ENCODE measurements around the gene KHDC1. TPM values are rescaled to one million over a fixed set of nuclear protein-coding genes. Genes with fewer than 3 reads are reported as not detected.

The KHDC1 gene
- total RNA-seq, 1 experiment from 2014 or later, result 8.6 TPM

- no peak overlapping the region for H3K27ac Mint-ChIP-seq (ENCODE audit: unreplicated experiment)
- intact Hi-C loops (cut with micrococcal nuclease; ENCODE audit: unreplicated experiment), result no loop called here
- POLR2A ChIA-PET, result no interaction called here
- no peak overlapping the region for H3K4me3 ChIP-seq (ENCODE audit: low read depth, low read length)
- CTCF ChIA-PET, result no interaction called here
- H3K4me3 Mint-ChIP-seq (ENCODE audit: unreplicated experiment), result no peak overlapping the region
- no peaks in the 10 kb centered on the region for H3K4me1 ChIP-seq
- H3K4me1 Mint-ChIP-seq (ENCODE audit: low read depth, unreplicated experiment), result peaks cover 6% of the 10 kb centered on the region
- no peaks in the 10 kb centered on the region for H3K9me3 ChIP-seq
- H3K9me3 Mint-ChIP-seq (ENCODE audit: unreplicated experiment), result no peaks in the 10 kb centered on the region
- BruUV-seq (replicated peaks), result no TSS peak
- no peaks in the 10 kb centered on the region for H3K27me3 ChIP-seq (replicated peaks; ENCODE audit: control insufficient read depth, insufficient read depth, low read length)
- H3K36me3 Mint-ChIP-seq (ENCODE audit: insufficient read depth, unreplicated experiment), result no peaks in the 10 kb centered on the region
- no peak for DNase-seq
- peaks cover 6% of the 10 kb centered on the region for H3K27me3 Mint-ChIP-seq (ENCODE audit: insufficient read depth, unreplicated experiment)
- no peak for TF ChIP-seq CTCF (IDR thresholded peaks at IDR 0.05; ENCODE audit: insufficient read depth in 1 of 2, low read depth in 1 of 2, low read length in 1 of 2, severe bottlenecking in 1 of 2, unreplicated experiment in 1 of 2)
- H3K36me3 ChIP-seq (ENCODE audit: control insufficient read depth, insufficient read depth, low read length), result no peaks in the 10 kb centered on the region
These were observed 59.9 kb downstream of the KHDC1 start for GRCh38 chr6:73203098-73203497.

GRCh38 chr6:73200735-73201134 is 62.3 kb downstream of the KHDC1 start:
- H3K27me3 Mint-ChIP-seq (ENCODE audit: insufficient read depth, unreplicated experiment), result peaks cover 6% of the 10 kb centered on the region
- no peaks in the 10 kb centered on the region for H3K36me3 Mint-ChIP-seq (ENCODE audit: insufficient read depth, unreplicated experiment)
- no peak for DNase-seq
- ChIA-PET POLR2A (interaction anchor here (0.6 kb wide), 1 partner anchor 310 kb away, joined by 15 read pairs; no protein-coding TSS in a partner anchor), CTCF (no interaction called here)
- Histone ChIP-seq H3K36me3 (ENCODE audit: control insufficient read depth, insufficient read depth, low read length) (no peaks in the 10 kb centered on the region), H3K4me3 (ENCODE audit: low read depth, low read length) (no peak overlapping the region), H3K4me1 (no peaks in the 10 kb centered on the region), H3K9me3 (no peaks in the 10 kb centered on the region), H3K27me3 (replicated peaks; ENCODE audit: control insufficient read depth, insufficient read depth, low read length) (no peaks in the 10 kb centered on the region)
- H3K27ac Mint-ChIP-seq (ENCODE audit: unreplicated experiment), result no peak overlapping the region
- no TSS peak for BruUV-seq (replicated peaks)
- H3K4me3 Mint-ChIP-seq (ENCODE audit: unreplicated experiment), result peak overlapping the region; percentile 1
- no peak for TF ChIP-seq CTCF (IDR thresholded peaks at IDR 0.05; ENCODE audit: insufficient read depth in 1 of 2, low read depth in 1 of 2, low read length in 1 of 2, severe bottlenecking in 1 of 2, unreplicated experiment in 1 of 2)
- intact Hi-C loops (cut with micrococcal nuclease; ENCODE audit: unreplicated experiment), result no loop called here
- H3K9me3 Mint-ChIP-seq (ENCODE audit: unreplicated experiment), result no peaks in the 10 kb centered on the region
- peaks cover 6% of the 10 kb centered on the region for H3K4me1 Mint-ChIP-seq (ENCODE audit: low read depth, unreplicated experiment)

- POLR2A ChIA-PET, result no interaction called here
- intact Hi-C loops (cut with micrococcal nuclease; ENCODE audit: unreplicated experiment), result no loop called here
These were observed 62.7 kb downstream of the KHDC1 start for GRCh38 chr6:73200247-73200646.

More at GRCh38 chr6:73200247-73200646, 62.7 kb downstream of the KHDC1 start:
- peaks cover 6% of the 10 kb centered on the region for H3K27me3 Mint-ChIP-seq (ENCODE audit: insufficient read depth, unreplicated experiment)
- no peak overlapping the region for H3K27ac Mint-ChIP-seq (ENCODE audit: unreplicated experiment)
- Histone ChIP-seq H3K4me1 (no peaks in the 10 kb centered on the region), H3K36me3 (ENCODE audit: control insufficient read depth, insufficient read depth, low read length) (no peaks in the 10 kb centered on the region), H3K9me3 (no peaks in the 10 kb centered on the region), H3K4me3 (ENCODE audit: low read depth, low read length) (no peak overlapping the region), H3K27me3 (replicated peaks; ENCODE audit: control insufficient read depth, insufficient read depth, low read length) (no peaks in the 10 kb centered on the region)
- TF ChIP-seq CTCF (IDR thresholded peaks at IDR 0.05; ENCODE audit: insufficient read depth in 1 of 2, low read depth in 1 of 2, low read length in 1 of 2, severe bottlenecking in 1 of 2, unreplicated experiment in 1 of 2), result no peak
- DNase-seq, result no peak
- no peaks in the 10 kb centered on the region for H3K9me3 Mint-ChIP-seq (ENCODE audit: unreplicated experiment)
- CTCF ChIA-PET, result no interaction called here
- H3K4me3 Mint-ChIP-seq (ENCODE audit: unreplicated experiment), result no peak overlapping the region
- no TSS peak for BruUV-seq (replicated peaks)
- peaks cover 6% of the 10 kb centered on the region for H3K4me1 Mint-ChIP-seq (ENCODE audit: low read depth, unreplicated experiment)
- H3K36me3 Mint-ChIP-seq (ENCODE audit: insufficient read depth, unreplicated experiment), result no peaks in the 10 kb centered on the region
